ENCODE results near the gene BGLAP.

GRCh38 chr1:156194300-156194652 is 47.7 kb upstream of the BGLAP start:
- TF ChIP-seq POLR2A (IDR thresholded peaks at IDR 0.05) (no peak), CTCF (IDR thresholded peaks at IDR 0.05) (no peak)
